ENCODE data around the gene KRT79. TPM values are rescaled to one million over a fixed set of nuclear protein-coding genes. Genes with fewer than 3 reads are reported as not detected.

Gene KRT79
- total and polyA plus RNA-seq, 9 of the 15 experiments (the other 6 are each of a cell fraction or from before 2014, with no cell fraction given) = 0.03 to 2.3 (median 0.23) TPM; not detected in 2

DNA sequence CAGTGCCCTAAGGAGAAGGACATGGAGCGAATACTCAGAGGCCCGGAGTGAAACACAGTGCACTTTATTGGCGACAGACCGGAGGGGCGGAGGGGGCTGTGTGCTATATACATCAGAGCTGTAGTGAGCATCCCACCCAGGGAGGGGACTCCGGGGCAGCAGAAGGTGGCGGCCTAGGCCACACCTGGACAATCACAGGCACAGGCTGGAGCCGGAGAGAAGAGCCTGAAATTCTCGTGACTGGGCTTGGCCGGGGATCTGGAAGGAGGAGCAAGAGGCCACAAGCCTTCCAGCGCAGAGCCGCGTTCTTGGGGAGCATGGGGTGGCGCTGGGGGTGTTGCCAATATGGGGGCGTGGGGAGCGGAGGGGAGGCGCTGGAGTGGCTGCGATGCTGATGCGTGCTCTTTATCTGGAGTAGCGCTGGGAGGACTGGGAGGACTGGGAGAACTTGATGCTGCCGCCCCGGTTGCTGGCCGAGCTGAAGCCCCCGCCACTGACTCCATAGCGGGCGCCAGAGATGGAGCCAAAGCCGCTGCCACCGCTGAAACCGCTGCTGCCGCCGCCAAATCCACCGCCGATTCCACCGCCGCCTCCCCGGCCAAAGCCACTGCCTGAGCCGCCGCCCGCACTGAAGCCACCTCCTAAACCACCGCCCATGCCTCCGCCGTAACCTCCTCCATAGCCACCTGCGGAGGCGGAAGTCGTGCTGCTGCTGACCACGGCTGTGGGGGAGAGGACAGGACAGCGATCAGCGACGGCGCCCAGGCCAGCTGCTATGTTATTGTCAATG lies 44.3 kb downstream of the KRT79 start (continued):
- TF ChIP-seq SETDB1 (IDR thresholded peaks at IDR 0.05; ENCODE audit: low read length) = no peak
- TF ChIP-seq, protein P1, sequence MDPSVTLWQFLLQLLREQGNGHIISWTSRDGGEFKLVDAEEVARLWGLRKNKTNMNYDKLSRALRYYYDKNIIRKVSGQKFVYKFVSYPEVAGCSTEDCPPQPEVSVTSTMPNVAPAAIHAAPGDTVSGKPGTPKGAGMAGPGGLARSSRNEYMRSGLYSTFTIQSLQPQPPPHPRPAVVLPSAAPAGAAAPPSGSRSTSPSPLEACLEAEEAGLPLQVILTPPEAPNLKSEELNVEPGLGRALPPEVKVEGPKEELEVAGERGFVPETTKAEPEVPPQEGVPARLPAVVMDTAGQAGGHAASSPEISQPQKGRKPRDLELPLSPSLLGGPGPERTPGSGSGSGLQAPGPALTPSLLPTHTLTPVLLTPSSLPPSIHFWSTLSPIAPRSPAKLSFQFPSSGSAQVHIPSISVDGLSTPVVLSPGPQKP (CRISPR knock-in tag; IDR thresholded peaks at IDR 0.05) = no peak
- TF ChIP-seq POLR2G (IDR thresholded peaks at IDR 0.05; ENCODE audit: low read depth, low read length) = peak; percentile 72
- TF ChIP-seq XRCC4 (IDR thresholded peaks at IDR 0.05; ENCODE audit: extremely low read depth, insufficient read depth, insufficient read length) = no peak
- no peak for TF ChIP-seq ERF (CRISPR knock-in tag; IDR thresholded peaks at IDR 0.05)
- TF ChIP-seq MYBL2 (IDR thresholded peaks at IDR 0.05; ENCODE audit: low read depth) = no peak
- TF ChIP-seq MYBL2 (CRISPR knock-in tag; IDR thresholded peaks at IDR 0.05; ENCODE audit: borderline replicate concordance) = no peak
- 0 out of 2 replicates have a peak, but pooled peaks have one; percentile 19 for TF ChIP-seq SPI1 (IDR thresholded peaks at IDR 0.05; ENCODE audit: borderline replicate concordance, low read depth, low read length)
- TF ChIP-seq, protein P2, sequence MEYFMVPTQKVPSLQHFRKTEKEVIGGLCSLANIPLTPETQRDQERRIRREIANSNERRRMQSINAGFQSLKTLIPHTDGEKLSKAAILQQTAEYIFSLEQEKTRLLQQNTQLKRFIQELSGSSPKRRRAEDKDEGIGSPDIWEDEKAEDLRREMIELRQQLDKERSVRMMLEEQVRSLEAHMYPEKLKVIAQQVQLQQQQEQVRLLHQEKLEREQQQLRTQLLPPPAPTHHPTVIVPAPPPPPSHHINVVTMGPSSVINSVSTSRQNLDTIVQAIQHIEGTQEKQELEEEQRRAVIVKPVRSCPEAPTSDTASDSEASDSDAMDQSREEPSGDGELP (CRISPR knock-in tag; IDR thresholded peaks at IDR 0.05; ENCODE audit: borderline replicate concordance) = peak; percentile 91
- TF ChIP-seq YY1 (IDR thresholded peaks at IDR 0.05; ENCODE audit: borderline replicate concordance in 1 of 3, control insufficient read depth in 1 of 3, extremely low read depth in 1 of 3, insufficient read depth in 3 of 3, insufficient read length in 1 of 3, insufficient replicate concordance in 2 of 3, low read depth in 1 of 3, low read length in 2 of 3) = peak in 1 of 3 experiments; percentile 68
- TF ChIP-seq SIRT6 (IDR thresholded peaks at IDR 0.05; ENCODE audit: low read depth, low read length) = no peak
- TF ChIP-seq, protein P3, sequence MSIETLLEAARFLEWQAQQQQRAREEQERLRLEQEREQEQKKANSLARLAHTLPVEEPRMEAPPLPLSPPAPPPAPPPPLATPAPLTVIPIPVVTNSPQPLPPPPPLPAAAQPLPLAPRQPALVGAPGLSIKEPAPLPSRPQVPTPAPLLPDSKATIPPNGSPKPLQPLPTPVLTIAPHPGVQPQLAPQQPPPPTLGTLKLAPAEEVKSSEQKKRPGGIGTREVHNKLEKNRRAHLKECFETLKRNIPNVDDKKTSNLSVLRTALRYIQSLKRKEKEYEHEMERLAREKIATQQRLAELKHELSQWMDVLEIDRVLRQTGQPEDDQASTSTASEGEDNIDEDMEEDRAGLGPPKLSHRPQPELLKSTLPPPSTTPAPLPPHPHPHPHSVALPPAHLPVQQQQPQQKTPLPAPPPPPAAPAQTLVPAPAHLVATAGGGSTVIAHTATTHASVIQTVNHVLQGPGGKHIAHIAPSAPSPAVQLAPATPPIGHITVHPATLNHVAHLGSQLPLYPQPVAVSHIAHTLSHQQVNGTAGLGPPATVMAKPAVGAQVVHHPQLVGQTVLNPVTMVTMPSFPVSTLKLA (conservative IDR thresholded peaks at IDR 0.05) = peak in 1 of 2 experiments; percentile 54; a peak in 1 of 4 replicates
- TF ChIP-seq ETV1 (tag; conservative IDR thresholded peaks at IDR 0.05; ENCODE audit: low read depth) = peak; percentile 45
- no peak for TF ChIP-seq HLTF (IDR thresholded peaks at IDR 0.05)
- TF ChIP-seq NR3C1 (CRISPR knock-in tag; IDR thresholded peaks at IDR 0.05) = no peak
- no peak for TF ChIP-seq GABPB2 (CRISPR knock-in tag; conservative IDR thresholded peaks at IDR 0.05)
- TF ChIP-seq, protein P4, sequence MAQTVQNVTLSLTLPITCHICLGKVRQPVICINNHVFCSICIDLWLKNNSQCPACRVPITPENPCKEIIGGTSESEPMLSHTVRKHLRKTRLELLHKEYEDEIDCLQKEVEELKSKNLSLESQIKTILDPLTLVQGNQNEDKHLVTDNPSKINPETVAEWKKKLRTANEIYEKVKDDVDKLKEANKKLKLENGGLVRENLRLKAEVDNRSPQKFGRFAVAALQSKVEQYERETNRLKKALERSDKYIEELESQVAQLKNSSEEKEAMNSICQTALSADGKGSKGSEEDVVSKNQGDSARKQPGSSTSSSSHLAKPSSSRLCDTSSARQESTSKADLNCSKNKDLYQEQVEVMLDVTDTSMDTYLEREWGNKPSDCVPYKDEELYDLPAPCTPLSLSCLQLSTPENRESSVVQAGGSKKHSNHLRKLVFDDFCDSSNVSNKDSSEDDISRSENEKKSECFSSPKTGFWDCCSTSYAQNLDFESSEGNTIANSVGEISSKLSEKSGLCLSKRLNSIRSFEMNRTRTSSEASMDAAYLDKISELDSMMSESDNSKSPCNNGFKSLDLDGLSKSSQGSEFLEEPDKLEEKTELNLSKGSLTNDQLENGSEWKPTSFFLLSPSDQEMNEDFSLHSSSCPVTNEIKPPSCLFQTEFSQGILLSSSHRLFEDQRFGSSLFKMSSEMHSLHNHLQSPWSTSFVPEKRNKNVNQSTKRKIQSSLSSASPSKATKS (CRISPR knock-in tag; IDR thresholded peaks at IDR 0.05) = no peak
- TF ChIP-seq BMI1 (IDR thresholded peaks at IDR 0.05; ENCODE audit: low read length) = no peak
- TF ChIP-seq, protein P5, sequence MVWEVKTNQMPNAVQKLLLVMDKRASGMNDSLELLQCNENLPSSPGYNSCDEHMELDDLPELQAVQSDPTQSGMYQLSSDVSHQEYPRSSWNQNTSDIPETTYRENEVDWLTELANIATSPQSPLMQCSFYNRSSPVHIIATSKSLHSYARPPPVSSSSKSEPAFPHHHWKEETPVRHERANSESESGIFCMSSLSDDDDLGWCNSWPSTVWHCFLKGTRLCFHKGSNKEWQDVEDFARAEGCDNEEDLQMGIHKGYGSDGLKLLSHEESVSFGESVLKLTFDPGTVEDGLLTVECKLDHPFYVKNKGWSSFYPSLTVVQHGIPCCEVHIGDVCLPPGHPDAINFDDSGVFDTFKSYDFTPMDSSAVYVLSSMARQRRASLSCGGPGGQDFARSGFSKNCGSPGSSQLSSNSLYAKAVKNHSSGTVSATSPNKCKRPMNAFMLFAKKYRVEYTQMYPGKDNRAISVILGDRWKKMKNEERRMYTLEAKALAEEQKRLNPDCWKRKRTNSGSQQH (CRISPR knock-in tag; IDR thresholded peaks at IDR 0.05) = no peak

Data from K562 (cell line).